Muscle layer of colon (tissue), 2 donors: Measurements from ENCODE around the gene AHCYL2.

ENCODE experiments used
- H3K27ac ChIP-seq: one replicate; pipeline ENCODE4 v1.7.0; 2013; ENCODE audit warnings: low read depth, mild to moderate bottlenecking, low read length, moderate library complexity
- H3K27me3 ChIP-seq, 2 donors: one replicate each; pipeline ENCODE4 v1.7.0; 2013; ENCODE audit warnings: low read length in 2 of 2, mild to moderate bottlenecking in 2 of 2; ENCODE audit not compliant: insufficient read depth in 2 of 2, control insufficient read depth in 1 of 2
- H3K36me3 ChIP-seq: one replicate; pipeline ENCODE4 v1.7.0; 2013; ENCODE audit warnings: mild to moderate bottlenecking, low read length; ENCODE audit not compliant: insufficient read depth
- H3K4me1 ChIP-seq: one replicate; pipeline ENCODE4 v1.7.0; 2013; ENCODE audit warnings: mild to moderate bottlenecking, low read length; ENCODE audit not compliant: insufficient read depth
- H3K4me3 ChIP-seq, 2 donors: one replicate each; pipeline ENCODE4 v1.7.0; 2013; ENCODE audit warnings: low read length in 2 of 2, low read depth in 1 of 2, mild to moderate bottlenecking in 1 of 2, moderate library complexity in 1 of 2
- H3K9ac ChIP-seq: one replicate; pipeline ENCODE4 v1.7.0; 2013; ENCODE audit warnings: low read length
- H3K9me3 ChIP-seq: one replicate; pipeline ENCODE4 v1.7.0; 2013; ENCODE audit warnings: mild to moderate bottlenecking, low read length
- donor health status: abdominal sarcoma.
- donor health status: Adenocarcinoma of cecum.

Gene AHCYL2

DNA sequence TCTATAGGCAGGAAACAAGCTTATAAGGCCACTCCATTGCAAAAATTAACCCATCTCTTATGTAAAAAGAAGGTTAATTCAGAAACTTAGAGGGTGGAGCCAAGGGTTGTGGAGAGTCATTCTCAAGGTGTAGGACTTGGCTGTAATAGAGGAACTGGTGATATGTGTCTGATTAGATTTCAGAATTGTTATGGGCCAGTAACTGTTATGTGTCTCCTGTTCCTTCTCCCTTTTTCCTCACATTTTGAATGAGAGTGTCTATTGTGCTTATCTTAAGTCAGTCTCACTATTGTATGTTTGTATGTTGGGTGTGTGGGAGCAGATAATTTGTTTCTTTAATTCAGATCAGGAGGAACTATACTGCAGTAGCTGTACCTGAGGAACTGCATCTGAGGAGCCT lies 49.1 kb downstream of the AHCYL2 start:
- Histone ChIP-seq H3K9me3 (no peaks in the 10 kb centered on the region), H3K36me3 (no peaks in the 10 kb centered on the region), H3K27ac (no peak overlapping the region), H3K27me3 (no peaks in the 10 kb centered on the region), H3K9ac (no peak overlapping the region), H3K4me1 (no peaks in the 10 kb centered on the region), H3K4me3 (no peak overlapping the region)

DNA sequence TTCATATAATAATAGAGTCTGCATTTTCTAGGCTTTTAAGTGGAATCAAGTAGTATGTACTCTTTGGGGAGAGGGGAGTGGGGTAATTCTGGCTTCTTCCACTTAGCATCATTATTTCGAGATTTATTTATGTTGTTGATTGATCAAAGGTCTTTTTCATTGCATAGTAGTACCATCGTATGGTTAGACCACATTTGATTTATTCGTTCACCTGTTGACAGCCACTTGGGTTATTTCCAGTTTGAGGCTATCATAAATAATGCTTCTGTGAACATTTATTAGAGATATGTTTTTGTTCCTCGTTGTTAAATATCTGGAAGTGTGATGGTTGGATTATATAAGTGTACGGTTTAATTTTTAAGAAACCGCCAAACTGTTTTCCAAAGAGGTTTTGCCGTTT lies 52.8 kb downstream of the AHCYL2 start:
- Histone ChIP-seq H3K9ac (no peak overlapping the region), H3K36me3 (no peaks in the 10 kb centered on the region), H3K4me1 (no peaks in the 10 kb centered on the region), H3K27ac (no peak overlapping the region), H3K9me3 (no peaks in the 10 kb centered on the region), H3K4me3 (no peak overlapping the region), H3K27me3 (no peaks in the 10 kb centered on the region)

DNA sequence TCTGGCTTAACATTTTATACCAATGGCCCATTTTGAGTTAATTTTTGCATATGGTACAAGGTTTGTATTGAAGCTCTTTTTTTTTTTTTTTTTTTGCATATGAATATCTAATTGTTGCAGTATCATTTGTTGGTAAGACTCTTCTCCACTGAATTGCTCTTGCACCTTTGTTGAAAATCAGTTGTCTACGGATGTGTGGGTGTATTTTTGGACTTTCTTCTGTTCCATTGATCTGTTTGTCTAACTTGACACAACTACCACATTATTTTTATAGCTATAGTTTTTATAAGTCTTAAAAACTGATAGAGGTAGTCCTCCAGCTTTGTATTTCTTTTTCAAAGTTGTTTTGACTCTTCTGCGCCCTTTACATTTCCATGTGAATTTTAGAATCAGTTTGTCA lies 53.9 kb downstream of the AHCYL2 start:
- Histone ChIP-seq H3K36me3 (no peaks in the 10 kb centered on the region), H3K9ac (no peak overlapping the region), H3K4me3 (no peak overlapping the region), H3K4me1 (no peaks in the 10 kb centered on the region), H3K9me3 (no peaks in the 10 kb centered on the region), H3K27ac (no peak overlapping the region), H3K27me3 (no peaks in the 10 kb centered on the region)

DNA sequence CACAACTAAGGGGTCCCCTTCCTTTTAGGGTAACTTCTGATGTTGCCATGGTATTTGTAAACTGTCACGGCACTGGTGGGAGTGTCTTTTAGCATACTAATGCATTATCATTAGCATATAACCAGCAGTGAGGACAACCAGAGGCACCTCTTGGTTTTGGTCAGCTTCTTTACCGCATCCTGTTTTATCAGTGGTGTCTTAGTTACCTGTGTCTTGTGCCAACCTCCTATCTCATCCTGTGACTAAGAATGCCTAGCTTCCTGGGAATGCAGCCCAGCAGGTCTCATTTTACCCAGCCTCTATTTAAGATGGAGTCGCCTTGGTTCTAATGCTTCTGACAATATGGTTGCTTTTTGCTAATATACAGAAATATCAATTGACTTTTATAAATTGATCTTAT lies 54.9 kb downstream of the AHCYL2 start:
- Histone ChIP-seq H3K9me3 (no peaks in the 10 kb centered on the region), H3K36me3 (no peaks in the 10 kb centered on the region), H3K27ac (no peak overlapping the region), H3K9ac (no peak overlapping the region), H3K4me1 (no peaks in the 10 kb centered on the region), H3K4me3 (no peak overlapping the region), H3K27me3 (no peaks in the 10 kb centered on the region)

DNA sequence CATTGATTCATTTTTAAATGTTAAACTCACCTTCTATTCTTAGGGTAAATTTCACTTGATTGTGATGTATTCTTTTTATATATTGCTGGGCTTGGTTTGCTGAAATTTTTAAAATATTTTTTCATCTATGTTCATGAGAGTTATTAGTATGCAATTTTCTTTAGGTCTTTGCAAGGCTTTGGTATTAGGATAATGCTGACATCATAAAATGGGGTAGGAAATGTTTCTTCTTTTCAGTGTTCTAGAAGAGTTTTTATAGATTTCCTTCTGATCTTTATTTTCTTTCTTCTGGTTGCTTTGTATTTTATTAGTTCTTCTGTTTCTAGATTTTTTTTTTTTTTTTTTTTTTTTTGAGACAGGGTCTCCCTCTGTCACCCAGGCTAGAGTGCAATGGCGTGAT lies 56.3 kb downstream of the AHCYL2 start:
- Histone ChIP-seq H3K9ac (no peak overlapping the region), H3K27me3 (no peaks in the 10 kb centered on the region), H3K27ac (no peak overlapping the region), H3K4me3 (no peak overlapping the region), H3K4me1 (no peaks in the 10 kb centered on the region), H3K9me3 (no peaks in the 10 kb centered on the region), H3K36me3 (no peaks in the 10 kb centered on the region)

DNA sequence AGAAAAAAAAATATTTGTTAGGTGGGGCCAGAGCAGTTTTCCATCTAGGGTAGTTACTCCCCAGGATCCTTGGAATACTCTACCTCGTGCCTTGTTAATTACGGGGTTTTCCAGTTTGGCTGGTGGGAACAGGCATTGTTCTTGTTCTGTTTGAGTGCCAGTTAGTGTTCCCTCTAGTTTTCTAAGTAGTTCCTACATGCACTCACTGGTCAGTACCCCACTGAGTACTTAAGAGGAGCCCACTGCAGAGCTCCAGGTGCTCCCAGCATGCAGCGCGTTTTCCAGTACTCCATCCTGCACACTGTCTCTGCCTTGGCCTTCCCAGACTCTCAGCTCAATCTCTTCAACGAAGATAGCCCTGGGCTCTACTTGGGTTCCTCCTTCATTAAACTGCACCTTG lies 58.0 kb downstream of the AHCYL2 start:
- Histone ChIP-seq H3K27ac (peak overlapping the region; percentile 44), H3K9me3 (no peaks in the 10 kb centered on the region), H3K36me3 (no peaks in the 10 kb centered on the region), H3K27me3 (no peaks in the 10 kb centered on the region), H3K9ac (no peak overlapping the region), H3K4me1 (no peaks in the 10 kb centered on the region), H3K4me3 (no peak overlapping the region)

DNA sequence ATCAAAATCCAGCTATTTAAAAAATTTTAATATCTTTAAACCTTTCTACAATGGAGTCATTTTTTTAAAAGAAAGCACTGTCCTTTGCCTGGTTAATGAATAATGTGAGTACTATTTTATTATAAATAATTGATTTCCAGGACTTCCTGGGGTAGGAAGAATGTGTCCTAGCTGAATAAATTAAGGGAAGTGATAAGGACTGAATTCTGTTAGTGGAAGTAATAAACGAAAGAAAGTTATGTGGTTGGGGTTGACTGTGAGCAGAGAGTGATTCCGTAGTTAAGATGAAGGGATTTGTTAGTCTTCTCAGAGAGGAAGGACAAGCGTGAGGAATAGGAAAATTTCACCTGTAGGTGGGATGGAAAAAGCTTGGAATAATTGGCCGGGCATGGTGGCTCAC lies 59.1 kb downstream of the AHCYL2 start:
- Histone ChIP-seq H3K4me1 (no peaks in the 10 kb centered on the region), H3K27me3 (no peaks in the 10 kb centered on the region), H3K36me3 (no peaks in the 10 kb centered on the region), H3K4me3 (no peak overlapping the region), H3K9ac (no peak overlapping the region), H3K9me3 (no peaks in the 10 kb centered on the region), H3K27ac (no peak overlapping the region)

DNA sequence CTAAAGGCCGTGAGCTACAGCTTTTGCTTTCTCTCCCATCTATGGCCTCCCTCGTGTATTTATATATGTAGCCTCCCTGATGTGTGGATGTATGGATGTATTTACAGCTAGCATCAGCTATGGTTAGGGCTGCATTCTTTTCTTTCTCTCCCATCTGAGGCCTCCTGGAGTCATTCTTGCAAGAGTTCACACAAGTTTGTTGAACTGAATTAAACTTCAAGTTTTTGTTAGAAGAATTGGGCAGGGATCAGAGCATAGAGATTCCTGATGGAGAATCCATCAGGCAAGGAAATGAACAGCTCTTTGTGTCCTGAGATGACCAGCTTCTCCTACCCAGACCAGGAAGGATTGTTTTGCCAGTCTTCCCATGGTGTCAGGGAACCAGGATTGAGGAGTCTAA lies 60.3 kb downstream of the AHCYL2 start:
- Histone ChIP-seq H3K27me3 (no peaks in the 10 kb centered on the region), H3K4me1 (no peaks in the 10 kb centered on the region), H3K36me3 (no peaks in the 10 kb centered on the region), H3K4me3 (no peak overlapping the region), H3K9ac (no peak overlapping the region), H3K9me3 (no peaks in the 10 kb centered on the region), H3K27ac (no peak overlapping the region)

DNA sequence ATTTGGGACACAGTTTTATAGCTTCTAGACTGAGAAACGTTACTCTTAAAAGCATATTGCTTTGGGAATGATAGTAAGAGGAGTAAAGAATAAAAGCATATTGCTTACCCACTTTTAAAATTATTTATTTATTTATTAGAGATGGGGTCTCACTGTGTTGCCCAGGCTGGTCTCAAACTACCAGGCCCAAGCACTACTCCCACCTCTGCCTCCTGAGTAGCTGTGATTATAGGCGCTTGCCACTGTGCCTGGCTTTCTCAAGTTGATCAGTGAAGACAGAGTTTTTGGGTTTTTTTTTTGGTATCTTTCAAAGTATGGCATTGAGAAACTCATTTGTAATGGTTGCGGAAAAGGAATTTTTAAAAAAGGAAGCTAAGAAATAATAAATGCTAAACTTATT lies 68.0 kb downstream of the AHCYL2 start:
- H3K9me3 ChIP-seq = no peaks in the 10 kb centered on the region

DNA sequence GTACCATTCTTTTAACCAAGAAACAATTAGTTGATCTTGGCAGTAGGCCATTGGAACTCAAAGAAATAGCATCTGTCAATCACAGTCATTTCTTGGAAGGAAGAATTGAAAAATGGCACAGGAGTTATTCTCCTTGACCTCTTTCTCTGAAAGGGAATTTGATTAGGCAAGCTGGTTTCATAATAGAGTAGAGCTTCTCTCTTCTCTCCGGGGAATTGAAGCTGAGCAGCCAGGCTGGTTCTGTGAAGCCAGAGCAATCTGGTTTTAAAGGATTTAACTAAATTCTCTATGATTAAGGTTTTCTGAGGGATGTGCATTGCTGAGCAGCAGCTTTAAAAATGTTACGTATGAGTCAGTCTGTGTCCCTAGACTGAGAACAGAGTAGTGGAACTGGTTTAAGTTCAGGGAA lies 70.2 kb downstream of the AHCYL2 start:
- no peak overlapping the region for H3K9ac ChIP-seq
- no peak overlapping the region for H3K27ac ChIP-seq
- H3K9me3 ChIP-seq = no peaks in the 10 kb centered on the region
- H3K36me3 ChIP-seq = no peaks in the 10 kb centered on the region
- H3K27me3 ChIP-seq = no peaks in the 10 kb centered on the region
- H3K4me1 ChIP-seq = no peaks in the 10 kb centered on the region
- no peak overlapping the region for H3K4me3 ChIP-seq

More for the DNA sequence above, 68.0 kb downstream of the AHCYL2 start:
- no peak overlapping the region for H3K4me3 ChIP-seq
- H3K9ac ChIP-seq = no peak overlapping the region
- no peaks in the 10 kb centered on the region for H3K4me1 ChIP-seq
- no peaks in the 10 kb centered on the region for H3K27me3 ChIP-seq
- H3K27ac ChIP-seq = no peak overlapping the region
- no peaks in the 10 kb centered on the region for H3K36me3 ChIP-seq

DNA sequence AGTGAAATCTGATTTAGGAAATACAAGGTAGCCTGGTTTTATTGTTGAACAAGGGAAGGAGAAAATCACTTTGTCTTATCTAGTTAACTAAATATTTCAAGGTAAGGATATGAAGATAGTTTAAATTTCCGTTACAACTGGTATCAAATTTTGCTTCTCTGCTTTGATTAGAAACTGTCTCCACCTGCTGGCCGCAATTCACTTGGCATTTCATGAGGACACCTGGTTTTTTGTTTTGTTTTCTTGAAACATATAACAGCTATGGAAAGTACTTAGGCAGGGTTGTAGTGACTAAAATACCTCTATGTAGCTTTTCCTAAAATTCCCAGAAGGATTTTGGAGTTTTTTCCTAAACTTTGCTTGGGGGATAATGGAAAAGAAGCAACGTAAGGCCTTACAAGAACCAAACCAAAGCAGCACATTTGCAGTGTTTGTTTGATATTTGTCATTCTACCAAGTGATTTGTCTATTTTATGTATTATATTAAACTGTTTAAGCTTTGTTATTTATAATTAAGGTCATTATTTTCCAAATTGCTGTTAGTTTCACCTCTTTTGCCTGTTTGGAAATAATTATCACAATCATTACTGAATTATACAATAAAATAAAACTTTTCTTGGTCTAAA lies 73.6 kb downstream of the AHCYL2 start:
- Histone ChIP-seq H3K27me3 (no peaks in the 10 kb centered on the region), H3K27ac (no peak overlapping the region), H3K4me3 (no peak overlapping the region), H3K9me3 (no peaks in the 10 kb centered on the region), H3K36me3 (no peaks in the 10 kb centered on the region), H3K4me1 (no peaks in the 10 kb centered on the region), H3K9ac (no peak overlapping the region)

DNA sequence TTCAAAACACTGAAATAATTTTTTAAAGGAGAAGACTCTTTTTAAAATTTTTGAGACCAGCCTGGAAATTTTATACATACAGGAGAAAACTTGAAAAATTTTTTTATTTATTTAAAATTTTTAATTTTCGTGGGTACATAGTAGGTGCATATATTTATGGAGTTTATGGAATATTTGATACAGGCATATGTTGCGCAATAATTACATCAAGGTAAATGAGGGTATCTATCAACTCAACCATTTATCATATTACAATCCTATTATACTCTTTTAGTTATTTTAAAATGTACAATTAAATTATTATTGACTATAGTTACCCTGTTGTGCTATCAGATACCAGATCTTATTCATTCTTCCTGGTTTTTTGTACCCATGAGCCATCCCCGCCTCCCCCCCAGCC lies 75.1 kb downstream of the AHCYL2 start:
- Histone ChIP-seq H3K9ac (no peak overlapping the region), H3K27ac (no peak overlapping the region), H3K4me3 (no peak overlapping the region), H3K36me3 (no peaks in the 10 kb centered on the region), H3K9me3 (no peaks in the 10 kb centered on the region), H3K4me1 (no peaks in the 10 kb centered on the region), H3K27me3 (no peaks in the 10 kb centered on the region)
